ENCODE data around the gene AOPEP. TPM values are rescaled to one million over a fixed set of nuclear protein-coding genes. Genes with fewer than 3 reads are reported as not detected.

AOPEP gene
- polyA plus RNA-seq, 2 of the 4 experiments (the other 2 are of a cell fraction): 226 to 266 TPM

- Histone ChIP-seq H3K27ac (0 out of 6 replicates have a peak overlapping the region, but pooled peaks of 1 of the 2 experiments have one; percentile 32), H3K4me1 (no peaks in the 10 kb centered on the region), H3K4me2 (no peak overlapping the region), H3K9me3 (peaks cover 10% of the 10 kb centered on the region; the same call in 2 of the 3 replicates), H3K4me3 (no peak overlapping the region)
- no peak for TF ChIP-seq HOXB13 (CRISPR knock-in tag; IDR thresholded peaks at IDR 0.05; ENCODE audit: low read depth)
- TF ChIP-seq HOXB5 (CRISPR knock-in tag; IDR thresholded peaks at IDR 0.05): no peak
- TF ChIP-seq ELK1 (IDR thresholded peaks at IDR 0.05; ENCODE audit: low read depth, low read length): no peak
- TF ChIP-seq ZC3H11A (IDR thresholded peaks at IDR 0.05): no peak
- no peak for TF ChIP-seq SMC3 (IDR thresholded peaks at IDR 0.05)
- no peak for TF ChIP-seq HOXA7 (CRISPR knock-in tag; IDR thresholded peaks at IDR 0.05)
- TF ChIP-seq, protein P1, sequence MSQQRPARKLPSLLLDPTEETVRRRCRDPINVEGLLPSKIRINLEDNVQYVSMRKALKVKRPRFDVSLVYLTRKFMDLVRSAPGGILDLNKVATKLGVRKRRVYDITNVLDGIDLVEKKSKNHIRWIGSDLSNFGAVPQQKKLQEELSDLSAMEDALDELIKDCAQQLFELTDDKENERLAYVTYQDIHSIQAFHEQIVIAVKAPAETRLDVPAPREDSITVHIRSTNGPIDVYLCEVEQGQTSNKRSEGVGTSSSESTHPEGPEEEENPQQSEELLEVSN (IDR thresholded peaks at IDR 0.05; ENCODE audit: borderline replicate concordance, low read depth): no peak
- TF ChIP-seq EP300 (IDR thresholded peaks at IDR 0.05): no peak
- no peak for TF ChIP-seq BCL3 (IDR thresholded peaks at IDR 0.05)
- TF ChIP-seq REST (IDR thresholded peaks at IDR 0.05): no peak
- no peak for TF ChIP-seq MYC (IDR thresholded peaks at IDR 0.05; ENCODE audit: borderline replicate concordance, low read length)
- TF ChIP-seq ZNF302 (CRISPR knock-in tag; IDR thresholded peaks at IDR 0.05): no peak
- TF ChIP-seq HEYL (CRISPR knock-in tag; IDR thresholded peaks at IDR 0.05): no peak
- TF ChIP-seq JUN (IDR thresholded peaks at IDR 0.05): no peak
- no peak for TF ChIP-seq RFX5 (IDR thresholded peaks at IDR 0.05)
- TF ChIP-seq KDM5A (IDR thresholded peaks at IDR 0.05): no peak
- TF ChIP-seq MAZ (IDR thresholded peaks at IDR 0.05; ENCODE audit: borderline replicate concordance, low read depth, low read length): no peak
- no peak for TF ChIP-seq SREBF2 (IDR thresholded peaks at IDR 0.05)
- FAIRE-seq (no peak), DNase-seq (ENCODE audit: low read depth in 1 of 2, low spot score in 1 of 2) (no peak), ATAC-seq (no peak)
- 97% methylated on average over 9 of the region's 9 CpGs for WGBS (ENCODE audit: missing lambda C conversion rate)
- ChIA-PET POLR2A (no interaction called here), CTCF (interaction anchor here (0.6 to 1.7 kb wide), 3 partner anchors 31 to 52 kb away, joined by 3 to 9 read pairs (median 3); no protein-coding TSS in a partner anchor)
These were observed 258.5 kb downstream of the AOPEP start for GRCh38 chr9:94984891-94985476.

GRCh38 chr9:94985649-94986048, 259.1 kb downstream of the AOPEP start:
- ChIA-PET POLR2A (no interaction called here), CTCF (no interaction called here)
- FAIRE-seq: no peak
- no peak for TF ChIP-seq ATOH8 (CRISPR knock-in tag; IDR thresholded peaks at IDR 0.05; ENCODE audit: low read depth)
- no peak overlapping the region for H3K4me3 ChIP-seq
- peaks cover 10% of the 10 kb centered on the region; the same call in 2 of the 3 replicates for H3K9me3 ChIP-seq
- ATAC-seq: no peak
- 0 out of 6 replicates have a peak overlapping the region, but pooled peaks of 1 of the 2 experiments have one; percentile 27 for H3K27ac ChIP-seq
- DNase-seq (ENCODE audit: low read depth in 1 of 2, low spot score in 1 of 2): no peak
- H3K4me2 ChIP-seq: no peak overlapping the region
- 90% methylated on average over 3 of the region's 3 CpGs for WGBS (ENCODE audit: missing lambda C conversion rate)
- peaks cover 5% of the 10 kb centered on the region for H3K4me1 ChIP-seq
